IMR-90 (cell line): ENCODE data around the gene LEMD3.

Experiments used
- CTCF ChIP-seq: conservative IDR thresholded peaks from 2 replicates; pipeline ENCODE4 v1.5.1; 2012; ENCODE audit warnings: mild to moderate bottlenecking, low read depth, low read length, improper control_type of control experiment
- NFE2L2 ChIP-seq: fragments of 150-350 bp; IDR thresholded peaks from 2 replicates; pipeline ENCODE4 v1.6.1; 2016; ENCODE audit warnings: low read depth, mild to moderate bottlenecking, low read length
- POLR2A ChIP-seq: IDR thresholded peaks from 2 replicates; pipeline ENCODE4 v1.6.1; 2012; ENCODE audit warnings: mild to moderate bottlenecking, low read depth, low read length
- RCOR1 ChIP-seq: IDR thresholded peaks from 2 replicates; pipeline ENCODE4 v1.6.1; 2012; ENCODE audit warnings: mild to moderate bottlenecking, low read length, improper control_type of control experiment; ENCODE audit not compliant: insufficient replicate concordance
- USF2 ChIP-seq: fragments of 150-350 bp; IDR thresholded peaks from 2 replicates; pipeline ENCODE4 v1.6.1; 2017; ENCODE audit warnings: mild to moderate bottlenecking, antibody characterized with exemption, low read length, low read depth

GRCh38 chr12:65140738-65141137 lies 28.6 kb upstream of the LEMD3 start:
- TF ChIP-seq USF2 = no peak
- TF ChIP-seq CTCF = no peak
- no peak for TF ChIP-seq POLR2A
- no peak for TF ChIP-seq NFE2L2
- no peak for TF ChIP-seq RCOR1
